GM19239 (cell line): ENCODE results near the gene FAF1.

Source experiments
- DNase-seq: peaks from one replicate; pipeline ENCODE4 v3.0.0; 2011; ENCODE audit warnings: low spot score; ENCODE audit not compliant: insufficient read length
- FAIRE-seq: peaks from 2 replicates; lab custom pipeline; 2011; peaks lifted over from hg19 to GRCh38; lab: Jason Lieb, UNC

The FAF1 gene

DNA sequence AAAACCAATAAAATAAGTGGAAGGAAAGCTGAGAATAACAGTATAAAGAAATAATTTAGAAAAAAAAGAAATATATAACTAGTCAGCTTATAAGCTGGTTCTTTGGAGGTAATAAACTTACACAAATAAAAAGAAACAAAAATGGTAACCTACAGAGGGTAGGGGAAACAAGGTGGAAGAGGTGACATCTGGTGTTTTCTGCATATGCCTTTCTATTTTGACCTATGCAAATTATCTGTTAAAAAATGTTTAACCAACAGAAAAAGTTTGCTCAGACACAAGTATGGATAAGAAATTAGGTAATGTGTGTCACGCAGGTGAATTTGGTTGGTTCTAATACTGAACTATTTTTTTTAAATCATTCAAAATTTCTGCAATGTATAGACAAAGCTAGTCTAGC, 483.3 kb downstream of the FAF1 start:
- peak; percentile 91 for FAIRE-seq
- DNase-seq: peak; percentile 19

DNA sequence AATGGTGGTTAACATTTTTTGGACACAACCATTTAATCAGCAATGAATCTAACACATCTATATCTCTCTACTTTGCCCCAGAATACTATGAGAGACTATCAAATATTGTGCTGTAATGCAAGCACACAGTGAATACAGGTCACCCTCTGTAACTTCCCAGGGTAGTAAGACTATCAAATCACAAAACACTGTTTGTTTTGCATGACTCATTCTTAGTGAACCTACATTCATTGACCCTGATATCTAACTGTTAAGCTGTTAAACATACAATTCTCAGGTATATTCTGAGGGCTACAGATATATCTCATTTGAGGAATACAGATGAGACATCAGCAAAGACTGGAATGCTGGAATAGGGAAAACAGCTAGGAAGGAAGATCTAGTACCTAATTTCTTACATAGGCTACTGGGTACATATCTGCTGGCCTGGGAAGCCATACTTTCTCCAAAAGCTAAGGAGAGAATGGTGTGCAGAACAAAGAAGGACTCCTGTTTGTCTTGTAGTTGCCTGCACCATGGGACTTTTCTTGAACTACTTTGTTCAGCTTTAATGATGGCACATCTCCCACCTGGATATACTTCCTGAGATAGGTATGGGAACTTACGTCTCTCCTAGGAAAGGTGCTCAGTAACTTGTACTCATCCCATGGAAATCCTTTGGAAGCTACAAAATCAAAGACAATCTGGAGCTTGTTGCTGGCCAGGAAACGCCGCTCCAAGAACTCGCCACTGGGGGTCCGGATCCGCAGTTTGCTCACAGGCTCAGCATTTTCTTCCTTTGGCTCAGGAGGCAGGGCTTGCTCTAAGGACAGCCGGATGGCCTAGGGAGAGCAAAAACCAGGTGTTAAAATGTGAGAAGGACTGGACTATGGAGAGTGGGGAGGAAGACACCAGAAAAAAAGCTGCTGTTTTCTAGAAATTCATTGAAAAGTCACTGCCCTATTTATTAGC, 484.9 kb downstream of the FAF1 start:
- DNase-seq (no peak), FAIRE-seq (peak; percentile 39)

DNA sequence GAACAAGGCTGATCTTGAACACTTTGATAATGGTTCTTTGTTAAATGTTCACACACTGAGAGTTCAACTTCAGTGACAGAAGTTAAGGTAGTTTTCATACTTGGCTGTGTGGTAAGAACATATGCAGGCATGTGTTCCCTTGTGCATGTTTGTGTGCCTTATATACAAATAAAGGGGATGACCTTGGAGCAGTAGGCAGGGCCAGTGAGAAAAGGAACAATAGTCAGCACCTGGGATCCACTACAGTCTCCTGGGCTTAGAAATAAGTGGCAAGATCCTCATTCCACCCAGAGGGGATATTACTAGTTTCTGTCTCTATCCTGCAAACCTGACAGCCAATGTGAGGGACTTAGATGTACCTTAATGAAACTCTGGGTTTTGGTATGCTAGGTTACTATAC, 486.6 kb downstream of the FAF1 start:
- FAIRE-seq: no peak
- no peak for DNase-seq

- no peak for FAIRE-seq
Measured at GRCh38 chr1:50471967-50472366, 488.1 kb downstream of the FAF1 start.

GRCh38 chr1:50462964-50463363, 497.1 kb downstream of the FAF1 start:
- no peak for DNase-seq
- FAIRE-seq: no peak

More at GRCh38 chr1:50471967-50472366, 488.1 kb downstream of the FAF1 start:
- no peak for DNase-seq

DNA sequence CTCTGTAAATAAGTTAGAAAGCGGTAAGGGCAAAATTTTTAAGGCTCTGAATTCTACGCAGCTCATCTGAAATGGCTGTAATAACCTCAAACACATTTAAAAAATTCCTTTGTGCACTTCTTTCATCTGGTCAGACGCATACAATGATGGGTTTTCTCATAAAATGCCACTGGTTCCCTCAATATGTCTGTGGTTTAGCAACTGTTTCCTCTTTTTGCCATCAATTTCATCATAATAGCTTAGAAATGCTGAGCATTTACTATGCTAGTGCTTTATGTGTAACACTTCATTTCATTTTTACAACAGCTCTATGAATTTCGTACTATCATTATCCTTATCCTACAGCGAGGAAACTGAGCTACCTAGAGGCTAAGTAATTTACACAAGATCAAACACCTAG, 501.6 kb downstream of the FAF1 start:
- FAIRE-seq (no peak), DNase-seq (no peak)

DNA sequence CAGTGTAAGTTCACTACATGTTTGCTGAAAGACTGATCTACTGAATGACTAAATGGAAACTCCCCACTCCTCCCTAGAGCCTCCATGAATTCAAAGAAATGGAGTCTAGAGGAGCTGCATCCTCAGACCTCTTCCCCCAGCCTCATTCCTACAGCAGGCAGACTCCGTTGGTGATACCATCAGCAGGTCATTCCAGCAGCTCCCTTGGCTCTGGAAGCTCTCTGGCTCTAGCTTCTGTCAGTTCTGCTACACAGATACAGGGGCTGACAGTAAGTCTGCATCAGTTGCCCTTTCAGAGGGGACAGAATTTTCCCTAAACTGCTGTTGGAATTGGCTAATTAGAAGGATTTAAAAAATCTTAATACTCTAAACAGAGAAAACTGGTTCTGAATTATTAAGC, 505.2 kb downstream of the FAF1 start:
- DNase-seq: no peak

GRCh38 chr1:50453266-50453665, 506.8 kb downstream of the FAF1 start:
- no peak for DNase-seq
- no peak for FAIRE-seq

More for the DNA sequence above, 505.2 kb downstream of the FAF1 start:
- no peak for FAIRE-seq

DNA sequence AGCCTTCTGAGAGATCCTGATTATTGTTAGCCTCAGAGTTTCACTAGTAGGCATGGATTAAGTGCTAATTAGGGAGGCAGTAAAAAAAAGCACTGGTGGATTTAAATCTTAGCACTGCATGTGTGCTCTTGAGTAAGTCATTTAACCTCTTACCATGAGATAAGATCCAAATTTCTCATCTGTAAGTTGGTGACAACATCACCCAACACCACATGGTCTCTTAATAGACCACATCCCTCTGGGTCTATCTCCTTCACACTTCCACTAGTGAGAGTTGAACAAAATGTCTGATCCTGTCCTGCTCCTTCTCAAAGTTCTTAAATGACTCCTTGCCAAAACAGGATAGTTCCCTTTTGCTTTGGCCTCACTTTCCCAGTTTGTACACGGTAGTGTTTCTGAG, 507.4 kb downstream of the FAF1 start:
- FAIRE-seq (no peak), DNase-seq (no peak)

DNA sequence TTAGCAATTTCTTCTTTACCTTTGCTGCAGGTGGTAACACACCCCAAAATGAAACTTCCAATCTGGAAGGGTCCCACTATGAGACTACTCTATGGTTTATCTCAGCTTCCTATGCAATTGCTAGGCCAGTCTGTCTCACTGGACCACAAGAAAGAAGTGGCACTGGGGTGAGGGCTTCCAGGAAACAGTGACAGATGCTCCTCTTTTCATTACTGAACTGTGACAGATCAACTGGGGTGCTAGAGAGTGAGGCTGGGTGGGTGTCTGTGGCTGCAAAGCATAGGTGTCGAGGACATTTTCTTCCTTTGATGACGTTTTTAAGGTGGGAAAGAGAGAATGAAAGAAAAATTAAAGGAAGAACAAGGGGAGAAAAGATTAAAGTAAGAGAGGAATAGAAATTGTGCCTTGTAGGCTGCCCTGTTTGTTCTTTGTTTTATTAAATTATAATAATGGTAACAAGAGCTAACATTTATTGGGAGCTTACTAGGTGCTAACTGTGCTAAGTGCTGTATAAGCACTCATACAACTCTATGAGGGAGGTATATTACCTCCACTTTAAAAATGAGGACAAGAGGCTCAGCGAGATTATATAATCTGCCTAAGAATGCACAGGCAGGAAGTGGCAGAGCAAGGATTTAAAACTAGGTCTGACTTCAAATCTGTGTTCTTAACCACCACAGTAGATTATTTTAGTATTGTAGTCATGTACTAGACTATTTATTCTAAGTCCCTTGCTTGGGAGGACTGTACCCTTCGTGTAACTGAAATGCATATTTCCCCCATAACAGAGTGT, 509.0 kb downstream of the FAF1 start:
- DNase-seq: no peak
- no peak for FAIRE-seq

GRCh38 chr1:50447961-50448360, 512.1 kb downstream of the FAF1 start:
- FAIRE-seq: no peak
- DNase-seq: no peak

DNA sequence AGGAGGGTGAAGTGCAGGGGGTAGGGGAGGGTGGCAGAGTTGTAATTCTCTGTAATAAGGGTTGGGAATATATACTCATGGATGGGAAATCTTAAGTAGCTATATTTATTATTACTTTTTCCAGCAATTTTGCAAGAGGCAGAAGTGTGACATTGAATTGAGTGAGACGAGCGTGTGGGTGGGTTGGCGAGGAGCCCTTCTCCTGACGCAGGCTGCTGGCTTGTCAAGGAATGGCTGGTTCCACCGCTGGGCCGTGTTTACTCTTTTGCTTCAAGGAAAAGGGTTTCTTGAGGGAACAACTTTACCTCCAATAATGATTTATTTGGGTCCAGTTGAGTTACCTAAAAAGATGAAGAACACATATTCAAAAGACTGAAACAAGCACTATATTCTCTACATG, 518.9 kb downstream of the FAF1 start:
- FAIRE-seq (no peak), DNase-seq (no peak)

GRCh38 chr1:50438945-50439344, 521.1 kb downstream of the FAF1 start:
- DNase-seq (no peak), FAIRE-seq (no peak)

DNA sequence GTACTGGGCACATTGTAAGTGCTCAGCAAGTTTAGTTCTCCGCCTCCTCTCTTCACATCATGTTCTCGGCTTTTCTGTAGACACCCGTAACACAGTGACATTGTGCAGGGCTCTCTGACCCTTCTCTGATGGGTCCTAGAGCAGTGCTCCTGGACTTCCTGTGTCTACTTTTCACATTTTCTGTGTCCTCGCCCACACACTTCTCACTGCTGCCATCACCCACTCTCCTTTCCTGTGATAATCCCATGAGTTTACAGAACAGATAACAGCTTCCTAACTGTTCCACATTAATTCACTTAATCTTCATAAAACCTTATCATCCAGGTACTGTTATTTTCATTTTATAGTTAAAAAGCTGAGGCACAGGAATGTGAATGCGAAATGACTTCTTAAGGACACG, 523.6 kb downstream of the FAF1 start:
- FAIRE-seq: no peak

GRCh38 chr1:50430010-50430405, 530.1 kb downstream of the FAF1 start:
- no peak for FAIRE-seq
- no peak for DNase-seq

More for the DNA sequence above, 523.6 kb downstream of the FAF1 start:
- DNase-seq: no peak

GRCh38 chr1:50427818-50428779, 532.0 kb downstream of the FAF1 start:
- FAIRE-seq (no peak), DNase-seq (no peak)

DNA sequence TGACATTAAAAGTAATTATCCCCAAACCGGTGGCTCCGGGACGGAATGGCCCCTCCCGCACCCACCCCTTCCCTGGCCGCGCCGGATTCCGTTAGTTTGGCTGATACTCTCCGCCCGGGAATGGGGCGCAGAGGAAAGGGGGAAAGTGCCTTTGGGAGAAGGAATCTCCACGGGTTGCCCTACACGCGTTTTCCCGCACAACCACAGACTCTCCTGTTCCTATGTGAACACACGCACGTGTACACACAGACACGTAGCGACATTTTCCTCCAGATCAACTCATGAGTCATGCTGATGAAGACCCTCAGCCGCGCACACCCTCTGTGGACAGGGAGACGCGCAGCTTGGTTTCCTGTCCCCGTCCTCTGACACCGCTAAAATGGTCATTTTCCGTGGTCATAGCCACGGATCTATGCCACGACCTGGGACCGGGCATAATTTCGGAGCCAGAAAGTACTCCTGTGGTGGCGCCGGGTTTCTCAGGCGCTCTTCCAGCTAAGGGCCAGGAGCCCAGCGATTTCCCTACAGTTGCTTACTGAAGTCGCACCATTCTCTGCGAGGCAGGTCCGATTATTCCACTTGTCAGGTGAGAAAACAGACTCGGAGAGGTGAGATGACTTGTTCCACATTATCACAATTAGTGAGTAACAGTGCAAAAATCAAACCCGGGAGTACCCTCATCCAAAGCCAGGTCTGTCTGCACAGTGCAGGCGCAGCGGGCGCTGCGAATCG, 532.8 kb downstream of the FAF1 start:
- no peak for FAIRE-seq
- no peak for DNase-seq

- DNase-seq (no peak), FAIRE-seq (no peak)
Measured at GRCh38 chr1:50426702-50427085, 533.4 kb downstream of the FAF1 start.

DNA sequence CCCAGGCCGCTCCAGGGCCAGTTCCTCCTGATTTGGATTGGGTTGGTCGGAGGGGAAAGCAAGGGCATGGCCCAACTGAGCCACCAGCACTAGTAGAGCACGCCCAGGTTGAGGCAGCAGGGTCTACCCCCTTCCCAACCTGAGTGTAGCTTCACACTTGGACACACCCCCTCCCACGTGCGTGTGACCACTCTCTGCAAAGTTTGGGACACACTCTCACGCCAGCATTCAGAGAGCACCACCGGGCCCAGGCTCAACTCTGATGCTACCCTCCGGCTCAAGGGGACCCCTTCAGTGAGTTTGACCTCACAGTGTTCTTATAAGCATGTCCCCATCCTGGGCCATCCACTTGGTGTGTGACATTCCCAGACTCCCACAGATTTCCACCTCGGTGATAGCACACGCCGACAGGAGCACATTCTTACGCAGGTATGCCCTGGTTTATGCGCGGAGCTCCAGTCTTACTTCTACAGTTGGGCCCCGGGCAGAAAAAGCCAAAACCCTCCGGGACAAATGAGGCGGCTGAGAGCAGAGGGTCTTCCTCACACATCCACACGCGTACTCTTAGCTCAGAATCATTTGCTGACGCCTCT, 533.9 kb downstream of the FAF1 start:
- FAIRE-seq (no peak), DNase-seq (no peak)
